HG03097 (cell line): ENCODE data around the gene KCNIP1.

Experiments
- ATAC-seq: cut with Tn5 transposase; IDR thresholded peaks from one replicate; pipeline ENCODE4 v1.9.1; 2021; ENCODE audit not compliant: unreplicated experiment, low FRiP score

KCNIP1 gene

GRCh38 chr5:170482511-170482910, 21.3 kb upstream of the KCNIP1 start:
- no peak for ATAC-seq

GRCh38 chr5:170483701-170484458, 19.9 kb upstream of the KCNIP1 start:
- ATAC-seq = no peak

GRCh38 chr5:170484459-170484831, 19.4 kb upstream of the KCNIP1 start:
- no peak for ATAC-seq

- ATAC-seq = no peak
These were observed 18.8 kb upstream of the KCNIP1 start for GRCh38 chr5:170484847-170485615.

GRCh38 chr5:170485616-170485911, 18.3 kb upstream of the KCNIP1 start:
- no peak for ATAC-seq

GRCh38 chr5:170486371-170486770, 17.4 kb upstream of the KCNIP1 start:
- ATAC-seq = no peak

GRCh38 chr5:170488570-170488969, 15.2 kb upstream of the KCNIP1 start:
- no peak for ATAC-seq

- ATAC-seq = no peak
These were observed 14.6 kb upstream of the KCNIP1 start for GRCh38 chr5:170489199-170489598.

GRCh38 chr5:170490381-170490780, 13.4 kb upstream of the KCNIP1 start:
- ATAC-seq = no peak

- ATAC-seq = no peak
These were observed 12.3 kb upstream of the KCNIP1 start for GRCh38 chr5:170491479-170491878.

- no peak for ATAC-seq
These were observed 10.6 kb upstream of the KCNIP1 start for GRCh38 chr5:170493028-170493820.

GRCh38 chr5:170494041-170494440, 9.8 kb upstream of the KCNIP1 start:
- no peak for ATAC-seq

GRCh38 chr5:170495825-170496661, 7.8 kb upstream of the KCNIP1 start:
- no peak for ATAC-seq

- ATAC-seq = no peak
These were observed 7.2 kb upstream of the KCNIP1 start for GRCh38 chr5:170496662-170497028.

GRCh38 chr5:170497311-170498038, 6.3 kb upstream of the KCNIP1 start:
- ATAC-seq = no peak

GRCh38 chr5:170498811-170499351, 4.9 kb upstream of the KCNIP1 start:
- ATAC-seq = no peak

GRCh38 chr5:170499621-170500020, 4.2 kb upstream of the KCNIP1 start:
- no peak for ATAC-seq

GRCh38 chr5:170501361-170501760, 2.5 kb upstream of the KCNIP1 start:
- ATAC-seq = no peak

GRCh38 chr5:170501931-170502330, 1.9 kb upstream of the KCNIP1 start:
- ATAC-seq = no peak
